Muscle of arm (tissue), 14 donors: ENCODE data around the gene NPM3. TPM values are rescaled to one million over a fixed set of nuclear protein-coding genes. Genes with fewer than 3 reads are reported as not detected.

ENCODE experiments used
- DNase-seq: peaks from one replicate; pipeline ENCODE4 v3.0.0-alpha.2; 2013
- long read RNA-seq, 11 donors: transcript quantifications; one replicate each; lab custom pipeline, GENCODE V29; 2026
- polyA plus RNA-seq, 12 donors: library from polyadenylated mRNA; unstranded; fragments of 120-200 nt; gene quantifications; one replicate each; pipeline ENCODE4 v1.2.1, GENCODE V29; 2013; ENCODE audit not compliant: insufficient read length in 12 of 12

NPM3 gene, protein sequence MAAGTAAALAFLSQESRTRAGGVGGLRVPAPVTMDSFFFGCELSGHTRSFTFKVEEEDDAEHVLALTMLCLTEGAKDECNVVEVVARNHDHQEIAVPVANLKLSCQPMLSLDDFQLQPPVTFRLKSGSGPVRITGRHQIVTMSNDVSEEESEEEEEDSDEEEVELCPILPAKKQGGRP
- polyA plus RNA-seq = 10 to 100 TPM in 11 of 12 donors, not detected in 1; 36.7 to 67.5 (median 53.2) TPM
- long read RNA-seq, donor 1, transcript NPM3-201 (6 exons, 877 nt) = major isoform, 22 of 23 reads
- long read RNA-seq, donor 1, partial matches to known transcripts = 0 of 23 reads
- long read RNA-seq, donor 1, other reads (novel, unspliced or antisense) = 0 of 23 reads
- long read RNA-seq, donor 2, transcript NPM3-201 (6 exons, 877 nt) = major isoform, 34 of 35 reads
- long read RNA-seq, donor 2, partial matches to known transcripts = 0 of 35 reads
- long read RNA-seq, donor 2, other reads (novel, unspliced or antisense) = 0 of 35 reads
- long read RNA-seq, donor 3, transcript NPM3-201 (6 exons, 877 nt) = major isoform, 10 of 11 reads
- long read RNA-seq, donor 3, partial matches to known transcripts = 0 of 11 reads
- long read RNA-seq, donor 3, other reads (novel, unspliced or antisense) = 0 of 11 reads
- long read RNA-seq, donor 4, transcript NPM3-201 (6 exons, 877 nt) = major isoform, 16 of 17 reads
- long read RNA-seq, donor 4, partial matches to known transcripts = 0 of 17 reads
- long read RNA-seq, donor 4, other reads (novel, unspliced or antisense) = 0 of 17 reads
- long read RNA-seq, donor 5 = 0 reads
- long read RNA-seq, donor 6, transcript NPM3-201 (6 exons, 877 nt) = major isoform, 14 of 15 reads
- long read RNA-seq, donor 6, partial matches to known transcripts = 0 of 15 reads
- long read RNA-seq, donor 6, other reads (novel, unspliced or antisense) = 0 of 15 reads
- long read RNA-seq, donor 7, transcript NPM3-201 (6 exons, 877 nt) = major isoform, 12 of 20 reads
- long read RNA-seq, donor 7, partial matches to known transcripts = 5 of 20 reads
- long read RNA-seq, donor 7, other reads (novel, unspliced or antisense) = 0 of 20 reads
- long read RNA-seq, donor 8, transcript NPM3-201 (6 exons, 877 nt) = major isoform, 24 of 28 reads
- long read RNA-seq, donor 8, partial matches to known transcripts = 0 of 28 reads
- long read RNA-seq, donor 8, other reads (novel, unspliced or antisense) = 0 of 28 reads
- long read RNA-seq, donor 9, transcript NPM3-201 (6 exons, 877 nt) = major isoform, 17 of 23 reads
- long read RNA-seq, donor 9, partial matches to known transcripts = 5 of 23 reads
- long read RNA-seq, donor 9, other reads (novel, unspliced or antisense) = 0 of 23 reads
- long read RNA-seq, donor 10, transcript NPM3-201 (6 exons, 877 nt) = major isoform, 21 of 23 reads
- long read RNA-seq, donor 10, partial matches to known transcripts = 0 of 23 reads
- long read RNA-seq, donor 10, other reads (novel, unspliced or antisense) = 0 of 23 reads
- long read RNA-seq, donor 11, transcript NPM3-201 (6 exons, 877 nt) = major isoform, 35 of 35 reads
- long read RNA-seq, donor 11, partial matches to known transcripts = 0 of 35 reads
- long read RNA-seq, donor 11, other reads (novel, unspliced or antisense) = 0 of 35 reads

DNA sequence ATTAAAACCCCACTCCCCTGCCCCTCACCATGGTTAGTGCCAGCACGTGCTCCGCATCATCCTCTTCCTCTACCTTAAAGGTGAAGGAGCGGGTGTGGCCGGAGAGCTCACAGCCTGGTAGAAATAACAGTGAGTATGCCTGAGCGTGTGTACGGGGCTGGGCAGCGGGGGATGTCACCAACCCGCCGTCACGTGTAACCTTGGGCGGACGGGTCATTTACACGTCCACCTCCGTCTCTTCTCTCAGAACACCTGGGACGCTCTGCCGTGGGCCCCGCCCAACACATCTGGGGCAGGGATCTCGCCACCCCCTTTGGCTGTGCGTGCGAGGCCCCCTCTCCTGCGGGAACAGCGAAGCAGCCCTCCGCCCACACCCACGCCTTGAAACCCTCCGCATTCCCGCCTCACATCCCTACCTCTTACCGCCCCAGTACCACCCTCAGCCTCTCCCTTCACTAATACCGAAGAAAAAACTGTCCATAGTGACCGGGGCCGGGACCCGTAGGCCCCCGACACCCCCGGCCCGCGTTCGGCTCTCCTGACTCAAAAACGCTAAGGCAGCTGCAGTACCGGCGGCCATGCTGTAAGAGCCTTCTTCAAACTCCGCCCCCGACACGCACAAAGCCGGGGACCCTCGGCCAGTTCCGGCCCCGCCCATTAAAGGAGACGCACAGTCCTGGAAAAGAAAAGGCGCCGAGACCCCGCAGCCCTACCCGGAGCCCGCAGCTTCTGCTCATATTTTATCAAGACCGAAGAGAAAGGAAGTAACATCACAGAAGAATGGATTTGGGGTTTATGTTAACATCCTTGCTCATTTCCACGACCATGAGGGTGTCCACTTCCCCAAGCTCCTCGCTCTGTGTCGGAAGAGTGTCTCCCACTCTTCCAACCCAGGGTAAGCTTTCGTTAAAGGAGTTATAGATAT is at the start of gene NPM3:
TSS of gene NPM3 (minus strand) at position 636 of the 925 bp plus-strand sequence. CDS start at position 580, 56 bp downstream.
- peak; percentile 85 for DNase-seq

DNA sequence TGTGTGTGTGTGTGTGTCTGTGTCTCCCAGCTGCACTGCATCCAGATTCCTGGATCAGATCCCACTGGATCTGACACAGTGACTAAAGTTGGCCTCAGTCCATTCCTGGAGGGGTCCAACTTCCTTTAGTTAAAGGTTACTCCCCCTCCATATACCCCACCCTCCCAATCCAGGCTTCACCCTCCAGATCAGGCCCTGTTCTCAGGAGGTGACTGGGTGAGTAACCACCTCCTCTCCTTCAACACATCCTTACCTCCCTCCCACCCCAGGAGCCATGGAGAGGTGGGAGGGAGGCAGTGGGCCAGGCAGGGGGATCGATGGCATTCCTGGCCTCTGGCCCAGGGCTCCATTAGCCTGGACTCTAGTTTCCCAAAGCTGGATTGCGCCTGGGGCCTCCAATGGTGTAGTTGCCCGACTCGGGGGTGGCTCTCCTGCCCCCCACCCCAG is 49.1 kb upstream of the NPM3 start:
- no peak for DNase-seq

DNA sequence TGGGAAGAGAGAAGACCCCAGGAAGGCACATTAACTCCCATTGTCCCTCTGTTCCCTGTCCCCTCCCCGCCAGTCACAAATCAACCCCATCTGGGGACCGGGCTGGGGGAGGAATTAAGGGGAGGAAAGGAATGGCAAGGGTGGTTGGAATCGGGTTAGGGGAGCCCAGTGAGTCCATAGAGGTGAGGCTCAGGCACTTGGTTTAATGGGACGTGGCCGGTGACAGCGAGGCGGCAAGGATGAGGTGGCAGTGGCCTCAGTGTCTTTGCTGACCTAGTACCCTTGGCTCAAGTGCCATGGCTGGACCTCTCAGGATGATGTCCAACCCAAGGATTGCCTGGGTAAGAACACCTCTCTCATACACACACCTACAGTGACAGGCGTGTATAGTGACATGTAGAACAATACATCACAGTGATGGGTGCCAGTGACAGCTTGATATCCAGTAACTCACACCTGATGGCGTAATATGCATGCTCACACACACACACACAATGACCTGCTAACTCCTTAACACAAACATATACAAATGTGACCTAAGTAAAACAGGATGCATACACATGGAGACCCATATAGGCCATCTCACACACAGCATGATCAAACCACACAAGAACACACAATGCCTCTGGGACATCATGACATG is 48.0 kb upstream of the NPM3 start:
- DNase-seq = no peak

DNA sequence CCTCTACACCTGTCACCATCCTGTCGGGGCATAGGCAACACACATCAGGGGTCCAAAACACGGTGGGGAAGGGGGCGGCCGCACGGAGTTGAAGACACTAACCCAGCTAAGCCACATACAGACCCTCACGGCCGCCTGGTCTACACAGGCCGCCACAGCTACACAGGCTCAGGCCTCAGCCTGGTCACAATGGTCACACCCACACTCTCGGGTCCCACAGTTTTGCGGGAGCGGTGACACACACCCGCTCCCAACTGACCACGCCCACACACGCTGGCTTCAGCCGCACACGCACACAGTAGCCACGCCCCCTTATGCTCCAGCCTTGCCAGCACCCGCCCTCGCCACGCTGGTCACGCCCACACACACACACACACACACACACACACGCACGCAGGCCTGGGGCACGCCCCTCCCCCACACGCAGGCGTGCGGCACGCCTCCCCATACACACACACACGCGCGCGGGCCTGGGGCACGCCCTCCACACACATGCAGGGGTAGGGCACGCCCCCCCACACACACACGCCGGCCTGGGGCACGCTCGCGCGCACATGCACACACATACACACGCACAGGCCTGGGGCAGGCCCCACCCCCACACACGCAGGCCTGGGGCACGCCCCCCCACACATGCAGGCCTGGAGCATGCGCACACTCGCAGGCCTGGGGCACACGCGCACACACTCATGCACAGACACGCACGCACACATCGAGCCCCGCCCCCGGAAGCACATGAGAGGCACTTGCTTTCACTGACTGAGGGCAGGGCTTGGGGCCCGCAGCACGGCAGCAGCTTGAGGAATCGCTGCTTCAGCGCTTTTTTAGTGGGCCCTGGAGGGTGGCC is 47.3 kb upstream of the NPM3 start:
- peak; percentile 89 for DNase-seq

DNA sequence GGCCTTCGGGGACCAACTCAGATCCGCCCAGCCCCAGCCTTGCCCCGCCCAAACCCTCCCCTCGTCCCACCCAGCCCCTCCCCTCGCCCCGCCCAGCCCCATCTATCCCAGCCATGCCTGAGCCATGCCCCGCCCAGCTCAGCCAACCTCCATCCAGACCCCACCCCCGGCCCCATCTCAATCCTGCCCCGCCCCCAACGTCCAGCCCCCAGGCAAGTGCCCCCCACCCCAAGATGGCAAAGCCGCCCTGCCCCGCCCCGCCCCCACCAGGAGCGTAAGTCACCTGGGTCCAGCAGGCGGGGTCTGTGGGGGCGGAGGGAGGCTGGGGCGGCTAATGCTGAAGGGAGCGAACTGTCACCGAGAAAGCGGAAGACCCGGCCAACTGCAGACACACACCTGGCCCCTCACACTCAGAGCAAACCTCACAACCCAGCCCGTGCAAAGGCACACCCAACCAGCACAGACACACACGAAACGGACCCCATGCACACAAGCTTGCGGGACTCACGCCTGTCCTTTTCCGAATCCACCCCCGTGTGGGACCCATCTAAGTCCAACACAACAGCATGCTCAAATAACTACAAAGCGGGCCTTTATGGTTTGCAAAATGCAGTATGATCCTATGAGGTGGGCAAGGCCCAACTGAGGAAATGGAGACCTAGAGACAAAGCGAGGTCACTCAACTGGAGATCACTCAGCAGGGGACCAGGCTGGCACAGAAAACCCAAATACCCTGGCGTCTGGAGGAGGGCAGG is 46.5 kb upstream of the NPM3 start:
- DNase-seq = peak; percentile 46

DNA sequence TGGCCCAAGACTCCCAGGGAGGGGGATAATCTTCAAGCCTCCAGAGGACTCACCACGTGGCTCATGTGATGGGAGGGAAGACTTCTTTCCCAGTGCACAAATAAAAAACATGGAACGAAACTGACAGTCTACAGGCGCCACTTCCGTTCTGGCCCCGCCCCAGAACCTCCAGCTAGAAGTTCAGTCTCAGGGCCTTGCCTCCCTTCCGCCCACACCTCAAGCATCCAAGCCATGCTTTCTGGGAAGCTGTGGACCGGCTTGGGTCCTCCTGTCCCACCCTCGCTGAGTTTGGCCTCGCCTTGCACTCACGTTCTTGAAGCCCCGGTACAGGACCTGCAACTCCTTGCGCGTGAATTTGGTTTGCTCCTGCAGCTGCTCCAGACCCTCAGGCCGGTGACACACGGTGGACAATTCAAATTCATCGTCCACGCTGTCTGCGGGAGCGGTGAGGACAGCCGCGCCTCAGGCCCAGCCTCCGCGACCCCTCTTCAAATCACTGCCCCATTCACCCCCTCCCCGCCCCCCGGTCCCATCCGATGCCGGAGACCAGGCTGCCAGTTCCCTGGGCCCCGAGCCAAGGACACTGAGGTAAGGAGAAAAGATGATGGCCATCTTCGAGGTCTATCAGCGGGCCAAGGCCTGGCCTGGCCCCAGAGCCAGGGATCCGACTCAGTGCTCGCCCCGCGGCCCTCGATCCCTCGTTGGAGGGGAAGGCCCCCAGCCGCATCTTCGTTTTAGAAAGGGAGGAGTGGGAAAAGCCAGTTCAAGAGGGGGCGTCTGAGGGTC is 45.7 kb upstream of the NPM3 start:
- DNase-seq = no peak

DNA sequence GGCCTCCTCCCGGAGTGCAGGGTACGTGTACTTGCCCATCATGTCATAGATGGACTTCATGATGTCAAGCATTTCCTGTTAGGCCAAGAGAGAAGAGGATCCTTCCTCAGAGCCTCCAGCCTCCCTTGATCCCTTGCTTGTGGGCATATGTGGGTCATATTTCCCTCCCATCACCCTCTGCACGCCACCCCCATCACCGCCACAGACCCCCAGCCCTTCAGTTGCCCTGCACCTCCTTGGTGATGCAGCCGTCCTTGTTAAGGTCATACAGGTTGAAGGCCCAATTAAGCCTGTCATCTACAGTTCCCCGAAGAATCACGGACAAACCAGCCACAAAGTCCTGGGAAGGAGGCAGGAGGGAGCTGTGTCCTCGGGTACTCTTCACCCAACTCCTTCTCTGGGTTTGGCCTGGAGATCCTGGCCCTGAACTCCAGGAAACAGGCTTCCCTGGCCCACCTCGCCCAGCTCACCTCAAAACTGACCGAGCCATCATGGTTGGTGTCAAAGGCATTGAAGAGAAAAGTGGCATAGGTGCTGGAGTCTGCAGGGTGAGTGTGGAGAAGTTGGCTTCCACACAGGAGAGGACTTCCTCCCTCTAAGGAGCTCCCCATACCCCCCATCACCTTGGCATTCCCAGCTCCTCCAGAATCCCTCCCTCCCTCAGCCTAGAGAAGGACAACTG is 44.8 kb upstream of the NPM3 start:
- no peak for DNase-seq

DNA sequence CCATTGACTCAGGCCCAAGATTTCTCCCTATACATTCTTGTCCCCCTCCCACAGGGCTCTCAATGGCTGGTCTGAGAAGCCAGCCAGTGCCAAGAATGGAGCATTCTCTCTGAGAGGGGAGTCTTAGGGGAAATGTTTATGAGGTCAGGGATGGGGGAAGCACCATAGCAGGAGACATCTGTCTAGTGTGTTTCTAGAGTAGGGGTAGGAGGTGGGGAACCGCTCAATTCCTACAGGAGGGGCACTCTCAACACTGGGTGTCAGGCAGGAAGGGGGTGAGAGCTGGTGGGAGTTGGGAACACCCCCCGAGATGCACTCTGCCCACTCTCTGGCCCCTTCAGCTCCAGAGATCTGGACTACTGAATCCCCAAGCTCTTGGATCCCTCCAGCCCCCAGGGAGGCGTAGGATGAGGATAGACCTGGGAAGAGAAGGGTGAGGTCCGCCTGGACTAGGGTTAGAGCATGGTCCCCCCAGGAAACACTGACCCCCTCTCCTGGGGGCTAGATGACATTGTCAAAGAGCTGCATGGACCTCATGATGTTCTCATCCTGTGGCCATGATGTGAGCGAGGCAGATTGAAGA is 43.7 kb upstream of the NPM3 start:
- no peak for DNase-seq

DNA sequence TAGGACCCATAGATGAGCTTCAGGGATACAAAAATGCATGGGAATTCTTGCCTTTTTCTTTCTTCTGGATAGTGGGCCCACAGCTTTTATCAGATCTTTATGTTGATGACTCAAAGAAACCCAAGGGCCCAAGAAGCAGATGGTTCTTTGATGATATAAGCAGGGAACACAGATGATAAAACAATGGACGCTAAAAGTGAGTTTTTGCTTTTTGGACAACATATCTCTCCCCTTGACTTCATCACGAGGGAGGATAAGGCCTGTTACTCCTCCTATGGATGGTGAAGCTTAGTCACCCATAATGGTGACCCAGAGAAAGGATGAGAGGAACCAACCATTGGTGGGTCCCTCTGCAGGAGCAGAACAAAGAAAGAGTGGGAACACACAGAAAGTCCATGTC is 41.5 kb upstream of the NPM3 start:
- DNase-seq = no peak

DNA sequence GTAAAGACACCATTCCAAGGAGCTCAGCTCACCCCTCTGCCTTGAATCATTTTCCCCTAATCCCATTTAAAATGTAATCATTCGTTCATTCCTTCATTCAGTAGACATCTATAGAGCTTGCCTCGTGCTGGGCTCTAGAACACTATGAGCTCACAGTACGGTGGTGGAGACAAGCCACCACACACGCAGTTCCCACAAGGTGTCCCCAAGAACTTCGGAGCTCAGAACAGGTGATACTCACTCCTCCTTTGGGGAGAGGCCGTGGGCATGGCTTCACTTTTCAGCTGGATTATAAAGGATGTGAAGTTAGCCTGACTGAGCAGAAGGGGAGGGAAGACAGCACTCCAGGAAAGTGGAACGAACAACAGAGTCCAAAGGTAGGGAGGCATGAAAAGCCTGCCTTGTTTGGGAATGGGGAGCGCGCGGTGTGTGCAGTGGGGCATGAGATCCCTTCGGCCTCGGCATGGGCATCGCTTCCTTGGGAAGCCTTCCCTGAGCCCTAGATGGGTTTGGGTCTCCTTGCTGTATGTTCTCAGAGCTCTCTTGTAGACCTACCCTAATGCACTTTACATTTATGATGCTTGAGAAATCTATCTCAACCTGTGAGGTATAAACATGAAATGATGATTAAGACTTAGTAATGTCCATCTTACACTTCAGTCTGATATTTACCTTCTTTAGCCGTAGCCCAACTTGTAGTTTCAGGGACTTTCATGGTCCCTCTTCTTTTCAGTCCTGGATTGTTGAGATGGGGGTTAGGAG is 35.8 kb upstream of the NPM3 start:
- no peak for DNase-seq

DNA sequence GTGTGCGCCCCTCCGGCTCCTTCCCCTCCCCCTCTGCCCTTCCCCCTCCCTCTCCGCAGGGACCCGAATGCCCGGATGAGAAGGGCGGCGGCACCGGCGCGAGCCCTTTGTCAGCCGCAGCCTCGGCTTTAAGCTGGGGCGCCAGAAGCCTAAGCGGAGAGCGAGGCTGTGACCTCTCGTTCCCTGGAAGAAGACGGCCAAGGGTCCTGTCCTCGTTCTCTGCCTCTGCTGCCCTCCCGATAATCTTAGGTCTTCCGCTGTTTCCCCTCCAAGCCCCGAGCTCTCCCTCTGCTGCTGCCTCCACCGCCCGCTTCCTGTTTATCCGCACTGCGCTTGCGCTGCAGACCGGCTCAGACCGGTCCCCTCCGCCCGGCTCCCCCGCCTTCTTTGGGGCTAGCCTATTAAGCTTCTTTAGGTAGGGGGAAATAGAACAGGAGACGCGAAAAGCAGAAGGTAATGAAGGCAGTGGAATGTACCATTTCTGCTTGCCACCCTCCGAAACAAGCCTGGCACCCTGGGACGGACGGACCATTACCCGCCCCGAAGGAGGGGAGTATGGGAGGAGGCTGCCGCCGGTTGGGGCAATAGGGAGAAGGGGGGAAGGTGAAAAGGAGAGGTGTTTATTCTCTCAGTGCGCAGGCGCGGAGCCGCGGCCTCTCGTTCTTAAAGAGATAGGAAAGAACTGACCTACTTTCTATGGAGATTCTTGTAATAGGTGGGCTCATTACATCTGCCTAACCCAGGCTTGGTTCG is 35.0 kb upstream of the NPM3 start, which contains the start of gene OGA:
TSS of gene OGA (minus strand) at position 326 of the 753 bp plus-strand sequence. CDS start 422 bp downstream, outside the sequence.
- peak; percentile 97 for DNase-seq

DNA sequence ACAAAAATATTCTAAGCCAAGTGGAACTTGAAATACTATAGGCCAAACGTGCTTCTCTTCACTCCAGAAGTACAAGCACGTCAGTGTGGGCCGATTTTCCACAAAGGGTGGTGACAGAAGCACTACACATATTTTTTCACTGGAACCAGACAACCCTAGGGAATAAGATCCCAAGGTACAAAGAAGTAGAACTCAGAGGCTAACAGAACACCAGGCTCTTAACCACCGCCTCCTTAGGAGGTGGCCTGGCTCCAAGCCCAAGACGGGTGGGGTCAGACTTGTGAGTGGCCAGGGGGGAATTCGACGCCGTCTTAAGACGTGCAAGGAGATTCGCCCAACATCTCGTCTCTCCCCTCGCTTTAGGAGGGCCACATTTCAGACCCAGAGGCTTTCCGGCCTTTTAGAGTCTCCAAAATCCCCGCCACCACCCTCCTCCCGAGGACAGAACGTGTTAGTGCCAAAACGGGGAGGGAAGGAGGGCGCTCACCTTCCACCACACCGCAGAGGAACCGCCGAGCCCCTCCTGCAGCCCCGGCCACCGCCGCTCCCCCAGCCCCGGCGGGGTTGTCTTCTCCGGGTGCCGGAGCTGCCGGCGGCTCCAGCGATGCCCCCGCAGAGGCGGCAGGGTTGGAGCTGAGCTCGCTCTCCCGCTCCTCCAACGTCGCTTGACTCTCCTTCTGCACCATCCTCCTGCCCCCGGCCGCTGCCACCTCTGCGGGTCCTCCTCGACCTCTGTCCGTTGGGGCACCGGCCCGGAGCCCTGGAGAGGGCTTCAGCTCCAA is 34.3 kb upstream of the NPM3 start:
- peak; percentile 93 for DNase-seq

DNA sequence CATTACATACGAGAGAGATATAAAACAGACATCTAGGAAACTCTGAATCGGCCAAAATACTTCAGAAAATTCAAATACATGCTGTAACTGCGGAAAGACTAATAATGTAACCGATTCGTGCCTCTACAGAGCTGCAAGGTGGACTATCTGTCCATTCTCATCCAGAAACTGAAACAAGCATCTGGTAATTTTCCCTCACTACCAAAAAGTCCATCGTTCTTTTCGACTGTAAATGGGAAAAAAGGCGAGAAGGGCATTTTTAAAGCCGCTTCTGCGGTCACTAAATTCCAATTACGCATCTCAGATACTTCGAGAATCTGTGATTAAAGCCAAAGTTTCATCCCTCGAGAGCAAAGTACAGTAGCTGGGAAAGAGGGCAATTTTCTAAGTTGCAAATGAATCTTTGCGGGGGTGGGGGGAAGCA is 33.7 kb upstream of the NPM3 start:
- no peak for DNase-seq
